HG03060 (cell line): ENCODE measurements around the gene HS3ST5.
"Not testable (repeated sequence)": the region's sequence is repeated elsewhere in the genome, so short reads cannot be mapped to it uniquely, and the experiment has no call there.

Experiments used
- ATAC-seq: cut with Tn5 transposase; IDR thresholded peaks from one replicate; pipeline ENCODE4 v1.9.1; 2021; ENCODE audit warnings: low read depth, moderate number of reproducible peaks; ENCODE audit not compliant: unreplicated experiment

The HS3ST5 gene

GRCh38 chr6:114158838-114159694 lies 183.8 kb downstream of the HS3ST5 start:
- no peak for ATAC-seq

GRCh38 chr6:114158411-114158810 lies 184.4 kb downstream of the HS3ST5 start:
- no peak for ATAC-seq

GRCh38 chr6:114157848-114158247 lies 185.0 kb downstream of the HS3ST5 start:
- no peak for ATAC-seq

DNA sequence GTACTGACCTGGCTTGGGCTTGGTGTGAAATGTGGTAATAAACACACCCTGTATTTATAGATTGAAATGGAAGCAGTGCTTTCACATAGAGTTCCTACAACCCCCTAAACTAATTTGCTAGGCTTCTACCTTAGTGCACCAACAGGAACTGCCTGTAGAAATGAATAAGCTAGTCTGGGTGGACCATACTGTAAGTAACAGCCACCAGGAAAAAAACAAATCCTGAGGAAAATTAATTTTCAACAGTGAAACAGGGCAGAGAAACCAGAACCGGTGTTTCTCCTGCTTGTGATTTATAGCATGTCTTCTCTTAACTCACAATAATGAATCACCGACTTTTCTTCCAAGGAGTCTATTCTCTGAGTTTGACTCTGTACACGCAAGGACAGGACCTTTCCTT lies 187.1 kb downstream of the HS3ST5 start:
- ATAC-seq, result no peak

GRCh38 chr6:114154812-114155211 lies 188.0 kb downstream of the HS3ST5 start:
- ATAC-seq, result no peak

- ATAC-seq, result no peak
These were observed 189.4 kb downstream of the HS3ST5 start for GRCh38 chr6:114153448-114153847.

GRCh38 chr6:114151064-114151690 lies 191.6 kb downstream of the HS3ST5 start:
- ATAC-seq, result no peak

GRCh38 chr6:114149182-114149581 lies 193.6 kb downstream of the HS3ST5 start:
- ATAC-seq, result not testable (repeated sequence)

- no peak for ATAC-seq
These were observed 197.7 kb downstream of the HS3ST5 start for GRCh38 chr6:114144887-114145851.

GRCh38 chr6:114142258-114142657 lies 200.6 kb downstream of the HS3ST5 start:
- no peak for ATAC-seq

DNA sequence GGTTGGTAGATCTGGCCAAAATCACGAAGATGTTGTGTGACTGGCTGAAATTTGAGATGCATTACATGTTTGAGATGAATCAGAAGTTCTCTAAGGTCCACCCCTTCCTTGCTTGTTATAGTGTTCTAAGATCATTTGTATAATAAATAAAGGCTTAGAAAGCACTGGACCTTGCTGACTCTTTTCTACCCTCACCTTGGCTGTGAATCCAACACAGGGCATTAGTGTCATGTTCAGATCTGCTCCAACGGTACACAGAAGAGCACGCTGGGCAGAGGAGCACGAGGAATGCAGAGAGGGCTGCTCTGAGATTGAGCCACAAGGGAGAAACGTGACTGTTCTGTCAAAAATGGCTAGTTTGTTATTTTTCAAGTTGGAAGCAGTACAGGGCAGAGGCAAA lies 202.4 kb downstream of the HS3ST5 start:
- no peak for ATAC-seq

GRCh38 chr6:114138577-114139248 lies 204.1 kb downstream of the HS3ST5 start:
- ATAC-seq, result no peak

DNA sequence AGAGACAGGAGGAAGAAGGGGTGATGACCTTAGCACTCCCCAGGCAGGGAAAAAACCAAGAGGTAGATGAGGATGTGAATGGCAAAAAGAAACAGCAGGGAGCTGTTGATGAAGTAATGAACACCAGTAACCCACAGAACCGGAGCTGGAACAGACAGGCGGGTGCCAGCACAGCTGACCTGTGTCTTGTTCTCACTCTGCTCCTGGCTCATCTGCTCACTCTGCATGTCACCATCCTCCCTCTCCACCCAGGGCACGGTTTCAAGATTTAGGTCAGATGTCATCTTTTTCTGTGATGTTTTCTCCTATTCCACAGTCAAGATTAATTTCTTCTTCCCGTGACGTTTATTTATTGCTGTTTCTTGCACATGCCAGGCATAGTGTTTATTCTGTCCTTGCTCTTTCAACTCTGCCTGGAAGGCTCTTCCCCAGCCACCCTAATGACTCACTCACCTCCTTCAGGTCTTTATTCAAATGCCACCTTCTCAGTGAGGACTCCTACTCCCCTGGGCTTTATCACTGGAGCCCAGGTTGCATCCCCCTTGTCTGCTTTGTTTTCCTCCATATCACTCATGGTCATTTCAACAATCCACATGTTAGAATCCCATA lies 207.4 kb downstream of the HS3ST5 start:
- no peak for ATAC-seq

GRCh38 chr6:114133816-114134215 lies 209.0 kb downstream of the HS3ST5 start:
- ATAC-seq, result no peak

DNA sequence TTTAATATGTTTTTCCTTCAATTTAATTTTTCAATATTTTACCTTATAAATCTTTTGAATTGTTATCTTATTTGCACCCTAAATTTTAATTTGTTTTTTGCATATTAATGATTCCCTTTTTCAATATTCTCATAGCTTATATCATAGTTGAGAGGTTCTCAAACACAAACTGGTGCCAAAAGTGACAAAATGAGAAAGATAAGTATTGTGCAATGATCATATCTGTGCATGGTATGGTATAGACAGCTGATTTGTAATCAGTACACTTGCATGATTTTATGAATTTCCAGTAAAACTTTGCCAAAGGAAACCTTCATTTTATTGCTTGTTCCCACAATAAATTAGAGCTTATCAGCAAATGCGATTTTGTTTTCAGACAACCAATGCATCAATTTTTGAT lies 210.9 kb downstream of the HS3ST5 start:
- ATAC-seq, result no peak

- ATAC-seq, result no peak
These were observed 217.2 kb downstream of the HS3ST5 start for GRCh38 chr6:114125576-114125975.

DNA sequence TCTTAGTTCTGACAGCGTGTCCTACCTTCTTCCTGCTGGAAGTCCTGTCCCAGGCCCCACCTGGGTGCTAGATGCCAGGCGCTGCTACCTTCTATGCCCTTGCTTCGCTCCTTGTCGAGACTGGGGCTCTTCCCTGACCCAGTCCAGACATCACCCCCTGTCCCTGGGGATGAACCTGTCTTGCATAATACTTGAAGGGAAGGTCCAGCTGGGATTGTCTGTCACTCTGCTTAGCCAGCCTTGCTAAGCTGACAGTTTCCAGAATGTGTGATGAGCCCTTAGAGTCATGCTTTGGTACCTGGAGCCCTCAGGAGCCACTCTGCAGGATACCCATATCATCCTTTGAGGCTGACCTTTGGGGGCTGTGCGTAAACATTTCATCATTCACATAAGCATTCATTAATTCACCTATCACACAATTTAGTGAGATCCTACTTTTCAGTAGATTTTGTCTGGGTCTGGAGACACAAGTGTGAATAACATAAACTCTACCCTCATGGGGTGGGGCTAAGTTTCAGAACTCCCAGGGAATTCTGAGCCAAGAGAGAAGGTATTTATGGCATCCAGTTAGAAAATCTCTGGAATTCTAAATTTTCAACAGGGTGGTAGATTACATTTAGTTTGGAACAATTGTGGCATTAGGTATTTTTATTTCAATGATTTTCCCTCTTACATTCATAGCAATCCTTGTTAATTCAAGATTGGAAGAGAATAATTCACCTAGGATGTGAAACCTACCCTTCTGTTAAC lies 220.7 kb downstream of the HS3ST5 start:
- ATAC-seq, result no peak

- ATAC-seq, result no peak
These were observed 223.8 kb downstream of the HS3ST5 start for GRCh38 chr6:114119056-114119455.

DNA sequence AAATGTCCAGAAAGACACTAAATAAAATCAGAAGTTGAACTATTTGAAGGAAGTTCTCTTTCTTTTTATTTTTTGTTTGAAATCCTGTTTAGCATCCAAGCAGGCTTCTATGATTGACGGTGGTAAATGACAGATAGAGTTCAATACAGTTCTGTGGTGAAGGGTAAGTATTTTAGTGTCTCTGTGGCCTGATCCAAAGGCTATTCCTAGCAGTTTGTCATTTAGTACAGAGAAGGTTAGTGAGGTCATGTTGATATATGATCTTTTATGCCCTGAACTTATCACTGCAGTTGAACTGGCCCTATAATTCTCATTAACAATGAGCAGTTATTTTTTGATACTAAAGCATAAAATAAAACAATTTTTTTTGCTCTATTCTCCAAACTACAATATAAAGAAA lies 227.2 kb downstream of the HS3ST5 start:
- no peak for ATAC-seq
